K562 (cell line): ENCODE measurements around the gene GPSM3. TPM values are rescaled to one million over a fixed set of nuclear protein-coding genes. Genes with fewer than 3 reads are reported as not detected.

Experiments used
- CHD1 ChIP-seq: fragments of 200-600 bp; sonication (generic); IDR thresholded peaks from one replicate; pipeline ENCODE4 v1.6.1; 2012; ENCODE audit warnings: mild to moderate bottlenecking, moderate library complexity, low read length, inconsistent platforms
- CHD4 ChIP-seq: fragments of 200-600 bp; sonication (generic); IDR thresholded peaks from 3 replicates; pipeline ENCODE4 v1.6.1; 2012; ENCODE audit warnings: low read depth, mild to moderate bottlenecking, mixed read lengths, low read length, inconsistent platforms; ENCODE audit not compliant: insufficient read depth, insufficient replicate concordance, poor library complexity, severe bottlenecking
- ERF ChIP-seq: fragments of 450-650 bp; formaldehyde crosslinking; IDR thresholded peaks from 2 replicates; pipeline ENCODE4 v1.4.0; 2020; ENCODE audit warnings: mild to moderate bottlenecking, mixed read lengths
- GATAD2B ChIP-seq: fragments of 450-650 bp; IDR thresholded peaks from 2 replicates; pipeline ENCODE4 v1.6.1; 2017; ENCODE audit warnings: mild to moderate bottlenecking, borderline replicate concordance
- HLTF ChIP-seq: fragments of 450-650 bp; IDR thresholded peaks from 2 replicates; pipeline ENCODE4 v1.6.1; 2016
- HMG20B ChIP-seq: fragments of 250-450 bp; sonication (Bioruptor Pico); IDR thresholded peaks from 2 replicates; pipeline ENCODE4 v1.5.0; 2021; ENCODE audit warnings: mild to moderate bottlenecking
- HNRNPH1 ChIP-seq: fragments of 200-400 bp; formaldehyde crosslinking; optimal IDR thresholded peaks from 2 replicates; pipeline ENCODE3; 2017; ENCODE audit warnings: low read depth, mild to moderate bottlenecking, low read length, moderate library complexity
- JUND ChIP-seq, 2 experiments: IDR thresholded peaks; 2 replicates in 1 of 2; 3 replicates in 1 of 2; pipeline ENCODE4 v1.6.1; 2011; ENCODE audit warnings: borderline replicate concordance in 2 of 2, low read depth in 2 of 2, low read length in 2 of 2, improper control_type of control experiment in 1 of 2, missing biosample characterization in 1 of 2, missing genetic modification characterization in 1 of 2, missing genetic modification reagents in 1 of 2
- MAX ChIP-seq: sonication (generic); formaldehyde crosslinking; IDR thresholded peaks from 2 replicates; pipeline ENCODE4 v1.9.0; 2022; ENCODE audit warnings: mild to moderate bottlenecking, missing genetic modification reagents
- NBN ChIP-seq: fragments of 450-650 bp; IDR thresholded peaks from 2 replicates; pipeline ENCODE4 v1.6.1; 2016; ENCODE audit warnings: low read depth, mild to moderate bottlenecking
- RUNX1 ChIP-seq: sonication (generic); IDR thresholded peaks from 2 replicates; pipeline ENCODE4 v1.6.1; 2016; ENCODE audit warnings: antibody characterized with exemption, low read depth
- SMAD3 ChIP-seq: fragments of 450-650 bp; formaldehyde crosslinking; conservative IDR thresholded peaks from 2 replicates; pipeline ENCODE4 v1.4.0; 2020; ENCODE audit warnings: mild to moderate bottlenecking
- TCFL5 ChIP-seq: fragments of 250-450 bp; sonication (Bioruptor Pico); conservative IDR thresholded peaks from 2 replicates; pipeline ENCODE4 v1.6.1; 2021; ENCODE audit warnings: mild to moderate bottlenecking, moderate library complexity, matching md5 sums
- USF2 ChIP-seq: sonication (generic); formaldehyde crosslinking; IDR thresholded peaks from 2 replicates; pipeline ENCODE4 v1.5.0; 2020; ENCODE audit warnings: missing genetic modification reagents
- ZNF589 ChIP-seq: fragments of 200-800 bp; sonication (Bioruptor generic); IDR thresholded peaks from 2 replicates; pipeline ENCODE4 v1.6.1; 2016; ENCODE audit warnings: low read depth, missing genetic modification characterization, missing compliant biosample characterization
- ZNF75A ChIP-seq: fragments of 450-650 bp; formaldehyde crosslinking; IDR thresholded peaks from 2 replicates; pipeline ENCODE4 v1.4.0; 2020; ENCODE audit warnings: mild to moderate bottlenecking
- ZNF766 ChIP-seq: fragments of 200-800 bp; sonication (Bioruptor generic); conservative IDR thresholded peaks from 2 replicates; pipeline ENCODE4 v1.6.1; 2016; ENCODE audit warnings: missing genetic modification characterization, missing compliant biosample characterization
- polyA plus RNA-seq, 8 experiments: library from polyadenylated mRNA; depleted of rRNA in 4 of 8; stranded (reverse) in 5 of 8; unstranded in 3 of 8; fragments of >200 nt; fragmentation: Nextera tagmentation in 2 of 8; fragmentation: Illumina TruSeq in 1 of 8; extraction: Ambion mirVana in 2 of 8; extraction: Trizol in 1 of 8; gene quantifications; 2 replicates each; pipeline versions ENCODE4 v1.2.1 to v1.2.3, GENCODE V29; 2011 to 2014; ENCODE audit warnings: inconsistent platforms in 1 of 8, missing spikeins in 1 of 8
- total RNA-seq, 7 experiments: library from RNA; depleted of rRNA in 6 of 7; stranded (reverse); fragments of >200 nt in 6 of 7; fragmentation: Illumina TruSeq in 2 of 7; extraction: Trizol in 2 of 7; gene quantifications; 2 replicates each; pipeline versions ENCODE4 v1.2.1 to v1.2.3, GENCODE V29; 2011 to 2021; ENCODE audit warnings: low replicate concordance in 1 of 7
- TF ChIP-seq, protein P1 (sequence below): fragments of 450-650 bp; IDR thresholded peaks from one replicate; pipeline ENCODE4 v1.6.1; 2018; ENCODE audit warnings: mild to moderate bottlenecking, moderate library complexity; ENCODE audit not compliant: partially characterized antibody
- TF ChIP-seq, protein P2 (sequence below): sonication (generic); formaldehyde crosslinking; IDR thresholded peaks from 2 replicates; pipeline ENCODE4 v1.8.0; 2023; ENCODE audit warnings: missing genetic modification reagents, mild to moderate bottlenecking, borderline replicate concordance
- TF ChIP-seq, protein P3 (sequence below): fragments of 250-450 bp; sonication (Bioruptor Pico); IDR thresholded peaks from 2 replicates; pipeline ENCODE4 v1.9.0; 2021; ENCODE audit warnings: mild to moderate bottlenecking

GPSM3 gene
- total and polyA plus RNA-seq, 9 of the 15 experiments (the other 6 are each of a cell fraction or from before 2014, with no cell fraction given): 5.3 to 42.6 (median 24.4) TPM

DNA sequence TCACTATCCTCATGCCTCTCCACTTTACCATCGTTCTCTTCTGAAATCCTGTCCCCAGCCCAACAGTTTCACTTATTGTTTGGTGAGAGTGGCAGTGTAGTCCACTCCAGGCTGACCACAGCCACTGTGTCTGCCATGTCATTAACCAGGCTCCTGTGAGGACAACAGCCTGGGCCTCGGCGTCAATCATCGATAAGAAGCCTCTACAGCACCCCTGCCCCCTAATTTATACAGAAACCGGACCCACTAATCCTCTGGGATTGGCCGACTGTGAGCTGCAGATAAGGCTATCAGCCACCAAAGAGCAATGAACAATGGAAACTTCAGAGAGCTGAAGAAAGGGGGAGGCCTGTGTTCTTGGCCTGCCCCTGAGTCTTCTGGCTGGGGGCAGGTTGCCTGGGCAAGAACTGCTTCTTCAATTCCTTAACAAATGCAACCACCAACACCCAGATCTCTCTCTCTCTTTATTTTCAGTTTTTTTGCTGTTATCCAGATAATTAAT, 24.6 kb downstream of the GPSM3 start (continued):
- TF ChIP-seq, protein P1, sequence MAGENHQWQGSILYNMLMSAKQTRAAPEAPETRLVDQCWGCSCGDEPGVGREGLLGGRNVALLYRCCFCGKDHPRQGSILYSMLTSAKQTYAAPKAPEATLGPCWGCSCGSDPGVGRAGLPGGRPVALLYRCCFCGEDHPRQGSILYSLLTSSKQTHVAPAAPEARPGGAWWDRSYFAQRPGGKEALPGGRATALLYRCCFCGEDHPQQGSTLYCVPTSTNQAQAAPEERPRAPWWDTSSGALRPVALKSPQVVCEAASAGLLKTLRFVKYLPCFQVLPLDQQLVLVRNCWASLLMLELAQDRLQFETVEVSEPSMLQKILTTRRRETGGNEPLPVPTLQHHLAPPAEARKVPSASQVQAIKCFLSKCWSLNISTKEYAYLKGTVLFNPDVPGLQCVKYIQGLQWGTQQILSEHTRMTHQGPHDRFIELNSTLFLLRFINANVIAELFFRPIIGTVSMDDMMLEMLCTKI: no peak
- TF ChIP-seq SMAD3 (CRISPR knock-in tag) (peak; percentile 92), HNRNPH1 (no peak), RUNX1 (no peak), ZNF75A (CRISPR knock-in tag) (no peak), NBN (peak; percentile 93; the same call in 1 of the 2 replicates), ZNF766 (peak; percentile 95), HMG20B (CRISPR knock-in tag) (no peak), TCFL5 (CRISPR knock-in tag) (no peak), HLTF (peak; percentile 74; the same call in 1 of the 2 replicates), CHD4 (no peak), CHD1 (no peak), ERF (CRISPR knock-in tag) (no peak; the same call in 1 of the 2 replicates), JUND (IDR thresholded peaks at IDR 0.05; ENCODE audit: borderline replicate concordance, low read depth, low read length) (peak; percentile 83), JUND (tag; IDR thresholded peaks at IDR 0.05; ENCODE audit: borderline replicate concordance, low read depth, low read length) (peak; percentile 66; the same call in 1 of the 3 replicates), ZNF589 (CRISPR knock-in tag) (peak; percentile 92; the same call in 1 of the 2 replicates), GATAD2B (peak; percentile 95; the same call in 1 of the 2 replicates), USF2 (no peak), MAX (0 out of 2 replicates have a peak, but pooled peaks have one; percentile 11)
- TF ChIP-seq, protein P2, sequence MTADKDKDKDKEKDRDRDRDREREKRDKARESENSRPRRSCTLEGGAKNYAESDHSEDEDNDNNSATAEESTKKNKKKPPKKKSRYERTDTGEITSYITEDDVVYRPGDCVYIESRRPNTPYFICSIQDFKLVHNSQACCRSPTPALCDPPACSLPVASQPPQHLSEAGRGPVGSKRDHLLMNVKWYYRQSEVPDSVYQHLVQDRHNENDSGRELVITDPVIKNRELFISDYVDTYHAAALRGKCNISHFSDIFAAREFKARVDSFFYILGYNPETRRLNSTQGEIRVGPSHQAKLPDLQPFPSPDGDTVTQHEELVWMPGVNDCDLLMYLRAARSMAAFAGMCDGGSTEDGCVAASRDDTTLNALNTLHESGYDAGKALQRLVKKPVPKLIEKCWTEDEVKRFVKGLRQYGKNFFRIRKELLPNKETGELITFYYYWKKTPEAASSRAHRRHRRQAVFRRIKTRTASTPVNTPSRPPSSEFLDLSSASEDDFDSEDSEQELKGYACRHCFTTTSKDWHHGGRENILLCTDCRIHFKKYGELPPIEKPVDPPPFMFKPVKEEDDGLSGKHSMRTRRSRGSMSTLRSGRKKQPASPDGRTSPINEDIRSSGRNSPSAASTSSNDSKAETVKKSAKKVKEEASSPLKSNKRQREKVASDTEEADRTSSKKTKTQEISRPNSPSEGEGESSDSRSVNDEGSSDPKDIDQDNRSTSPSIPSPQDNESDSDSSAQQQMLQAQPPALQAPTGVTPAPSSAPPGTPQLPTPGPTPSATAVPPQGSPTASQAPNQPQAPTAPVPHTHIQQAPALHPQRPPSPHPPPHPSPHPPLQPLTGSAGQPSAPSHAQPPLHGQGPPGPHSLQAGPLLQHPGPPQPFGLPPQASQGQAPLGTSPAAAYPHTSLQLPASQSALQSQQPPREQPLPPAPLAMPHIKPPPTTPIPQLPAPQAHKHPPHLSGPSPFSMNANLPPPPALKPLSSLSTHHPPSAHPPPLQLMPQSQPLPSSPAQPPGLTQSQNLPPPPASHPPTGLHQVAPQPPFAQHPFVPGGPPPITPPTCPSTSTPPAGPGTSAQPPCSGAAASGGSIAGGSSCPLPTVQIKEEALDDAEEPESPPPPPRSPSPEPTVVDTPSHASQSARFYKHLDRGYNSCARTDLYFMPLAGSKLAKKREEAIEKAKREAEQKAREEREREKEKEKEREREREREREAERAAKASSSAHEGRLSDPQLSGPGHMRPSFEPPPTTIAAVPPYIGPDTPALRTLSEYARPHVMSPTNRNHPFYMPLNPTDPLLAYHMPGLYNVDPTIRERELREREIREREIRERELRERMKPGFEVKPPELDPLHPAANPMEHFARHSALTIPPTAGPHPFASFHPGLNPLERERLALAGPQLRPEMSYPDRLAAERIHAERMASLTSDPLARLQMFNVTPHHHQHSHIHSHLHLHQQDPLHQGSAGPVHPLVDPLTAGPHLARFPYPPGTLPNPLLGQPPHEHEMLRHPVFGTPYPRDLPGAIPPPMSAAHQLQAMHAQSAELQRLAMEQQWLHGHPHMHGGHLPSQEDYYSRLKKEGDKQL (CRISPR knock-in tag): no peak
- TF ChIP-seq, protein P3, sequence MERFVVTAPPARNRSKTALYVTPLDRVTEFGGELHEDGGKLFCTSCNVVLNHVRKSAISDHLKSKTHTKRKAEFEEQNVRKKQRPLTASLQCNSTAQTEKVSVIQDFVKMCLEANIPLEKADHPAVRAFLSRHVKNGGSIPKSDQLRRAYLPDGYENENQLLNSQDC: no peak
